HG03558 (cell line): Measurements from ENCODE around the gene KRTAP5-6.

Experiments used
- ATAC-seq: cut with Tn5 transposase; IDR thresholded peaks from one replicate; pipeline ENCODE4 v1.9.1; 2021; ENCODE audit warnings: moderate number of reproducible peaks; ENCODE audit not compliant: unreplicated experiment; ENCODE audit errors: extremely low read depth

The KRTAP5-6 gene

GRCh38 chr11:1694846-1695547, 2.0 kb upstream of the KRTAP5-6 start:
- ATAC-seq: no peak

- ATAC-seq: no peak
Measured at GRCh38 chr11:1695548-1696108, 1.4 kb upstream of the KRTAP5-6 start.

- ATAC-seq: no peak
Measured at GRCh38 chr11:1699771-1700170, 2.8 kb downstream of the KRTAP5-6 start.

GRCh38 chr11:1701091-1701807, 4.3 kb downstream of the KRTAP5-6 start:
- no peak for ATAC-seq

GRCh38 chr11:1702506-1702905, 5.5 kb downstream of the KRTAP5-6 start:
- no peak for ATAC-seq

- ATAC-seq: no peak
Measured at GRCh38 chr11:1703146-1703545, 6.2 kb downstream of the KRTAP5-6 start.

- no peak for ATAC-seq
Measured at GRCh38 chr11:1705126-1706052, 8.4 kb downstream of the KRTAP5-6 start.

- ATAC-seq: no peak
Measured at GRCh38 chr11:1706634-1707400, 9.8 kb downstream of the KRTAP5-6 start.

- ATAC-seq: no peak
Measured at GRCh38 chr11:1707751-1708150, 10.8 kb downstream of the KRTAP5-6 start.

- ATAC-seq: no peak
Measured at GRCh38 chr11:1708716-1709115, 11.7 kb downstream of the KRTAP5-6 start.

GRCh38 chr11:1714908-1715885, 18.2 kb downstream of the KRTAP5-6 start:
- ATAC-seq: no peak

GRCh38 chr11:1717745-1718144, 20.8 kb downstream of the KRTAP5-6 start:
- no peak for ATAC-seq

GRCh38 chr11:1718326-1718725, 21.3 kb downstream of the KRTAP5-6 start:
- ATAC-seq: no peak

GRCh38 chr11:1719781-1720180, 22.8 kb downstream of the KRTAP5-6 start:
- ATAC-seq: no peak

GRCh38 chr11:1727096-1727690, 30.2 kb downstream of the KRTAP5-6 start:
- no peak for ATAC-seq

GRCh38 chr11:1727861-1728260, 30.9 kb downstream of the KRTAP5-6 start:
- ATAC-seq: no peak

GRCh38 chr11:1728301-1728700, 31.3 kb downstream of the KRTAP5-6 start:
- no peak for ATAC-seq
